ENCODE data around the gene FADS1. TPM values are rescaled to one million over a fixed set of nuclear protein-coding genes. Genes with fewer than 3 reads are reported as not detected.

The FADS1 gene
- total and polyA plus RNA-seq, 2 of the 13 experiments (the other 11 are each of a cell fraction or from before 2014, with no cell fraction given) = 91.8 to 108 TPM

GRCh38 chr11:61756452-61757212, 60.2 kb downstream of the FADS1 start (continued):
- TF ChIP-seq, protein P1, sequence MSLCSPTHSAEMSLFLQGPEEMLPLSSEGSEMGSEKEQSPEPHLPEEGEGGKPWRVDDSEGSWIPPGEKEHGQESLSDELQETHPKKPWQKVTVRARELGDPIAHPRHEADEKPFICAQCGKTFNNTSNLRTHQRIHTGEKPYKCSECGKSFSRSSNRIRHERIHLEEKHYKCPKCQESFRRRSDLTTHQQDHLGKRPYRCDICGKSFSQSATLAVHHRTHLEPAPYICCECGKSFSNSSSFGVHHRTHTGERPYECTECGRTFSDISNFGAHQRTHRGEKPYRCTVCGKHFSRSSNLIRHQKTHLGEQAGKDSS (CRISPR knock-in tag; IDR thresholded peaks at IDR 0.05; ENCODE audit: borderline replicate concordance, low read depth) = no peak
- TF ChIP-seq NONO (IDR thresholded peaks at IDR 0.05) (no peak), NONO (CRISPR knock-in tag; conservative IDR thresholded peaks at IDR 0.05) (peak; percentile 84), HNRNPL (IDR thresholded peaks at IDR 0.05; ENCODE audit: low read depth, low read length) (0 out of 2 replicates have a peak, but pooled peaks have one; percentile 49), ELK4 (CRISPR knock-in tag; IDR thresholded peaks at IDR 0.05; ENCODE audit: borderline replicate concordance) (no peak), TARDBP (CRISPR knock-in tag; IDR thresholded peaks at IDR 0.05) (no peak; the same call in 1 of the 2 replicates), ZNF12 (CRISPR knock-in tag; IDR thresholded peaks at IDR 0.05) (no peak; the same call in 1 of the 2 replicates), ZBTB44 (CRISPR knock-in tag; IDR thresholded peaks at IDR 0.05) (no peak), ZNF550 (CRISPR knock-in tag; IDR thresholded peaks at IDR 0.05; ENCODE audit: borderline replicate concordance) (0 out of 2 replicates have a peak, but pooled peaks have one; percentile 62), ZNF180 (CRISPR knock-in tag; IDR thresholded peaks at IDR 0.05; ENCODE audit: borderline replicate concordance, low read depth) (no peak), RAD51 (IDR thresholded peaks at IDR 0.05; ENCODE audit: borderline replicate concordance) (no peak), ZNF337 (CRISPR knock-in tag; IDR thresholded peaks at IDR 0.05; ENCODE audit: borderline replicate concordance, low read depth) (no peak)
- TF ChIP-seq, protein P2, sequence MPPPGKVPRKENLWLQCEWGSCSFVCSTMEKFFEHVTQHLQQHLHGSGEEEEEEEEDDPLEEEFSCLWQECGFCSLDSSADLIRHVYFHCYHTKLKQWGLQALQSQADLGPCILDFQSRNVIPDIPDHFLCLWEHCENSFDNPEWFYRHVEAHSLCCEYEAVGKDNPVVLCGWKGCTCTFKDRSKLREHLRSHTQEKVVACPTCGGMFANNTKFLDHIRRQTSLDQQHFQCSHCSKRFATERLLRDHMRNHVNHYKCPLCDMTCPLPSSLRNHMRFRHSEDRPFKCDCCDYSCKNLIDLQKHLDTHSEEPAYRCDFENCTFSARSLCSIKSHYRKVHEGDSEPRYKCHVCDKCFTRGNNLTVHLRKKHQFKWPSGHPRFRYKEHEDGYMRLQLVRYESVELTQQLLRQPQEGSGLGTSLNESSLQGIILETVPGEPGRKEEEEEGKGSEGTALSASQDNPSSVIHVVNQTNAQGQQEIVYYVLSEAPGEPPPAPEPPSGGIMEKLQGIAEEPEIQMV (CRISPR knock-in tag; IDR thresholded peaks at IDR 0.05; ENCODE audit: low read depth) = 0 out of 2 replicates have a peak, but pooled peaks have one; percentile 24
- TF ChIP-seq, protein P3, sequence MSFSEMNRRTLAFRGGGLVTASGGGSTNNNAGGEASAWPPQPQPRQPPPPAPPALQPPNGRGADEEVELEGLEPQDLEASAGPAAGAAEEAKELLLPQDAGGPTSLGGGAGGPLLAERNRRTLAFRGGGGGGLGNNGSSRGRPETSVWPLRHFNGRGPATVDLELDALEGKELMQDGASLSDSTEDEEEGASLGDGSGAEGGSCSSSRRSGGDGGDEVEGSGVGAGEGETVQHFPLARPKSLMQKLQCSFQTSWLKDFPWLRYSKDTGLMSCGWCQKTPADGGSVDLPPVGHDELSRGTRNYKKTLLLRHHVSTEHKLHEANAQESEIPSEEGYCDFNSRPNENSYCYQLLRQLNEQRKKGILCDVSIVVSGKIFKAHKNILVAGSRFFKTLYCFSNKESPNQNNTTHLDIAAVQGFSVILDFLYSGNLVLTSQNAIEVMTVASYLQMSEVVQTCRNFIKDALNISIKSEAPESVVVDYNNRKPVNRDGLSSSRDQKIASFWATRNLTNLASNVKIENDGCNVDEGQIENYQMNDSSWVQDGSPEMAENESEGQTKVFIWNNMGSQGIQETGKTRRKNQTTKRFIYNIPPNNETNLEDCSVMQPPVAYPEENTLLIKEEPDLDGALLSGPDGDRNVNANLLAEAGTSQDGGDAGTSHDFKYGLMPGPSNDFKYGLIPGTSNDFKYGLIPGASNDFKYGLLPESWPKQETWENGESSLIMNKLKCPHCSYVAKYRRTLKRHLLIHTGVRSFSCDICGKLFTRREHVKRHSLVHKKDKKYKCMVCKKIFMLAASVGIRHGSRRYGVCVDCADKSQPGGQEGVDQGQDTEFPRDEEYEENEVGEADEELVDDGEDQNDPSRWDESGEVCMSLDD (CRISPR knock-in tag; IDR thresholded peaks at IDR 0.05; ENCODE audit: borderline replicate concordance) = peak; percentile 99
- TF ChIP-seq, protein P4, sequence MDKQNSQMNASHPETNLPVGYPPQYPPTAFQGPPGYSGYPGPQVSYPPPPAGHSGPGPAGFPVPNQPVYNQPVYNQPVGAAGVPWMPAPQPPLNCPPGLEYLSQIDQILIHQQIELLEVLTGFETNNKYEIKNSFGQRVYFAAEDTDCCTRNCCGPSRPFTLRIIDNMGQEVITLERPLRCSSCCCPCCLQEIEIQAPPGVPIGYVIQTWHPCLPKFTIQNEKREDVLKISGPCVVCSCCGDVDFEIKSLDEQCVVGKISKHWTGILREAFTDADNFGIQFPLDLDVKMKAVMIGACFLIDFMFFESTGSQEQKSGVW (CRISPR knock-in tag; IDR thresholded peaks at IDR 0.05; ENCODE audit: borderline replicate concordance) = no peak
- TF ChIP-seq, protein P5, sequence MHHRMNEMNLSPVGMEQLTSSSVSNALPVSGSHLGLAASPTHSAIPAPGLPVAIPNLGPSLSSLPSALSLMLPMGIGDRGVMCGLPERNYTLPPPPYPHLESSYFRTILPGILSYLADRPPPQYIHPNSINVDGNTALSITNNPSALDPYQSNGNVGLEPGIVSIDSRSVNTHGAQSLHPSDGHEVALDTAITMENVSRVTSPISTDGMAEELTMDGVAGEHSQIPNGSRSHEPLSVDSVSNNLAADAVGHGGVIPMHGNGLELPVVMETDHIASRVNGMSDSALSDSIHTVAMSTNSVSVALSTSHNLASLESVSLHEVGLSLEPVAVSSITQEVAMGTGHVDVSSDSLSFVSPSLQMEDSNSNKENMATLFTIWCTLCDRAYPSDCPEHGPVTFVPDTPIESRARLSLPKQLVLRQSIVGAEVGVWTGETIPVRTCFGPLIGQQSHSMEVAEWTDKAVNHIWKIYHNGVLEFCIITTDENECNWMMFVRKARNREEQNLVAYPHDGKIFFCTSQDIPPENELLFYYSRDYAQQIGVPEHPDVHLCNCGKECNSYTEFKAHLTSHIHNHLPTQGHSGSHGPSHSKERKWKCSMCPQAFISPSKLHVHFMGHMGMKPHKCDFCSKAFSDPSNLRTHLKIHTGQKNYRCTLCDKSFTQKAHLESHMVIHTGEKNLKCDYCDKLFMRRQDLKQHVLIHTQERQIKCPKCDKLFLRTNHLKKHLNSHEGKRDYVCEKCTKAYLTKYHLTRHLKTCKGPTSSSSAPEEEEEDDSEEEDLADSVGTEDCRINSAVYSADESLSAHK (CRISPR knock-in tag; IDR thresholded peaks at IDR 0.05; ENCODE audit: borderline replicate concordance) = no peak

Measured in HepG2 (cell line).